Suprapubic skin (tissue), 4 donors: ENCODE measurements around the gene SLC38A10.

Experiments
- CTCF ChIP-seq, 2 donors: fragments of 200-600 bp in 1 of 2; fragments of 450-650 bp in 1 of 2; sonication (generic) in 1 of 2; IDR thresholded peaks; one replicate each; pipeline ENCODE4 v1.5.1; 2016 to 2019; ENCODE audit warnings: antibody characterized with exemption in 2 of 2, mild to moderate bottlenecking in 1 of 2, moderate library complexity in 1 of 2
- POLR2A ChIP-seq, 2 donors: fragments of 450-650 bp; IDR thresholded peaks; one replicate each; pipeline ENCODE4 v1.6.1; 2017; ENCODE audit warnings: antibody characterized with exemption in 2 of 2, mild to moderate bottlenecking in 2 of 2, moderate library complexity in 2 of 2
- POLR2AphosphoS5 ChIP-seq, 3 donors: sonication (generic); formaldehyde crosslinking; IDR thresholded peaks; one replicate each; pipeline ENCODE4 v1.6.1; 2017; ENCODE audit warnings: antibody characterized with exemption in 3 of 3

GRCh38 chr17:81315129-81315884, 20.2 kb upstream of the SLC38A10 start:
- no peak for TF ChIP-seq CTCF (IDR thresholded peaks at IDR 0.05)
- TF ChIP-seq POLR2AphosphoS5 (IDR thresholded peaks at IDR 0.05): no peak
- TF ChIP-seq POLR2A (IDR thresholded peaks at IDR 0.05): no peak
